NCI-H2196 (cell line): Measurements from ENCODE around the gene TTC28.
"Not testable (repeated sequence)": the region's sequence is repeated elsewhere in the genome, so short reads cannot be mapped to it uniquely, and the experiment has no call there.

Experiments used
- DNase-seq: peaks from one replicate; lab custom pipeline; 2025; ENCODE audit not compliant: unreplicated experiment; lab: John Stamatoyannopoulos, UW

Gene TTC28

GRCh38 chr22:28112548-28113043, 567.0 kb downstream of the TTC28 start:
- DNase-seq = no peak

DNA sequence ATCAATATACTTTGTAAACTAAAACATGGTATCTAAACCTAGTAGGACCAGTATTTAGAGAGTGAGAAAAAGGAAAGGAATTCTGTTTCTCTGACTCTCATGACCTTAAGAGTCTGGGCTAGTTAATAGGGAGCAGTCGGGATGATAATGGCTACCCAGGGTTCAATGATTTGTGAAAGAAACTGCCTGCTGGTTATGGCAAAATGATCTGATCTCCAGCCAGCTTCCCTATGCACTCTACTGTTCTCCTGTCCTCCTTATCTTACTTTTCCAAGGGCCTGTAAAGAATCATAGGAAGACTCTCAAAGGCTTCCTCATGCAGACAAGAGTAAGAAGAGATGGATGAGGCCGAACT, 567.5 kb downstream of the TTC28 start:
- no peak for DNase-seq

GRCh38 chr22:28111501-28112189, 568.0 kb downstream of the TTC28 start:
- DNase-seq = no peak

DNA sequence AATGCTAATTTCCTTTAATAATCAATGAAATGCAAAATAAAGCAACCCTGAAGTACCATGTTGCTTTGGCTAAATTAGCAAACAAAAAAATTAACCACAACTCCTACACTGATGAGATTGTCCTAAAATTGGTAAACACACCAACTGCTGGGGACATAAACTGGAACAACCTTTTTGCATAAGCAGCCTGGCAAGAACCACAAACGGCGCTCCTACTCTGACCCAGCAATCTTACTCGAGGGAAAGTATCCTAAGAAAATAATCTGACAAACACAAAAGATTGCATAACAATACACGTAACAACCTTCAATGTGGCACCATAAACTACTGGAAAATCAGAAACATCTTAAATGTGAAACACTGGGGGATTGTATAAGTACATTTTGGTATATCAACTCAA, 570.8 kb downstream of the TTC28 start:
- no peak for DNase-seq

GRCh38 chr22:28106617-28107016, 573.0 kb downstream of the TTC28 start:
- no peak for DNase-seq

GRCh38 chr22:28105988-28106387, 573.7 kb downstream of the TTC28 start:
- DNase-seq = no peak

- DNase-seq = no peak
Measured at GRCh38 chr22:28105413-28105812, 574.2 kb downstream of the TTC28 start.

DNA sequence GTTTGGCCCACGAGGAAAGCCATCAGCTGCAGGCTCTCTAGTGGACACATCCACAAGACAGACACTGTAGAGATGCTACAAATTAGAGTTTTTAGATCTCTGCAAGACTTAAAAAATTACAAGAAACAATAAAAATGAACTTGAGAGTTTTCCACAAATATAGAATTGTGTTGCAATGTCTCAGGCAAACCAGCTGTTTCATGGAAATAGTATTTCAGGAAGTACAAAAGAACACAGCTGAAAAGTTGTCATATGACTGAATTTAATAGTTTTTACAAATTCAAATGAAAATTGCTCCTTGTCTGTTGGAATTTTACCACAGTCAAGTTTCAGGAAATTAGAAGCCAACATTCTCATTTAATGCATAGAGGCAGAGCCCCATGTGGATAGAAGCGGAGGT, 576.0 kb downstream of the TTC28 start:
- no peak for DNase-seq

GRCh38 chr22:28102151-28102812, 577.4 kb downstream of the TTC28 start:
- DNase-seq = no peak

- no peak for DNase-seq
Measured at GRCh38 chr22:28097627-28098026, 582.0 kb downstream of the TTC28 start.

- DNase-seq = no peak
Measured at GRCh38 chr22:28096161-28096560, 583.5 kb downstream of the TTC28 start.

DNA sequence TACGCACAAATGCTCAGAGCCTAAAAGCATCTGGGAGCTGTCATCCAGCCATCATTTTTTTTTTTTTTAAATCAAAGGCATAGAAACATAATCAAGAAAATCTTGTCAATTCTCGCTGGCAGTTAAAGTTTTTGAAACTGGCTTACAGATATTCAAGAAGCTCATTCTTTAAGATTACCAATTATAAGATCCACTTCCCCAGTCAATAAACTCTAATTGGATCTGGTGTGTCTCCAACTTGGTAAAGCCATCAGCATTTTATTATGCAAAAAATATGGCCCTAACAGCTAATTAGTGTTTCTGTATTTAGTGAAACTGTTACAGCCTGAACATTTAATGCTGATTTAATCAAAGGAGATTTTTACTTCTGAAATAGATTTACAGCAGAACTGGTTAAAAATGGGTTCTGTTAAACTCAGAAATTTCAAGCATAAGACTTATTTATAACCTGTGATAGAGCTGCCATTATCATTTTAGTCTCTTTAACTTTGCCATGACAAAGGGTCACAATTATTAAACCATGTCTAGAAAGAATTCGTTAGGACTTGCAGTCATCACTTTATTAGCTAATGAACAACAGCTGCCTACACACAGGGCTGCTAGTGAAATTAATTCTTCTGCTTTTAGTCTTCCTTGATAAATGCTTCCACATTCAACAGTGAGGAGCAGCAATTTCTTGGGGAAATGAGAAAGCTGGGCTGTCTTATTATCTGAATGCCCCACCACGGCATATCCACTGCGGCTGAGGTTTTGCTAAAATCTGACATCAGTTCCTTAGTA, 584.1 kb downstream of the TTC28 start:
- DNase-seq = no peak

DNA sequence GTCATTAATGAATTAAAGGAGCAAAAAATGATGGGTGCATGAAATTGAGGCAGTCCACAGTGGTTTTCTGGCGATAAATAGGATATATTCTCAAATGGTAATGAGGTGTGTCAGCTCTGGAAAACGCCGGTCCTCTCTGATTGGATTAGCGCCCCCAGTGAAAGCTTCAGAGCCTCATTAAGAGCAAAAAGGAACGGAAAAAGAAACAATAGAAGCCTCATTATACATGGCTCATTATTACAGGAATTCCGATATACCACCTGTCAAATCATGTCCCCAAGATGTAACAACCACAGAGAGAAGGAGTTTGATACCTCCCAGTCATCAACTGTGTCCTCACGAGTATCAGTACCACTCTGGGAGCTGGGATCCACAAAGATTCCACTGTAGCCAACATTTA, 584.9 kb downstream of the TTC28 start:
- no peak for DNase-seq

DNA sequence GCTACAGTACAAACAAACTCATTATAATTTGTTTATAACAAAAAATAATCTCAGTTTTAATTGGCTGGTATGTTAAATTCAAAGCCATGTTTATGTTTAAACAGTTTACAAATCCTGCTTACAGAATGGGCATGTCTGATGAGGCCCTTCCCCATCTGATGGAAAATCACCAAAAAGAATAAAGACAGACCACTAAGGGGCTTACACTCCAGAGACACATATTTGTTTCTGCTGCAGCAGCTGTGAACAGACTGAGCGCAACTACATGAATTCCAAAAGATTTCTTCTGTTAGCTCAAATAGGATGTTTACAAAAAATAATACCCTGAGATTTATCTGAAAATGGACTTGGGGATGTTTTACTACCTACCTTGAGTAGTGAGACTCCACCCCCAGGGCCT, 585.9 kb downstream of the TTC28 start:
- DNase-seq = no peak

DNA sequence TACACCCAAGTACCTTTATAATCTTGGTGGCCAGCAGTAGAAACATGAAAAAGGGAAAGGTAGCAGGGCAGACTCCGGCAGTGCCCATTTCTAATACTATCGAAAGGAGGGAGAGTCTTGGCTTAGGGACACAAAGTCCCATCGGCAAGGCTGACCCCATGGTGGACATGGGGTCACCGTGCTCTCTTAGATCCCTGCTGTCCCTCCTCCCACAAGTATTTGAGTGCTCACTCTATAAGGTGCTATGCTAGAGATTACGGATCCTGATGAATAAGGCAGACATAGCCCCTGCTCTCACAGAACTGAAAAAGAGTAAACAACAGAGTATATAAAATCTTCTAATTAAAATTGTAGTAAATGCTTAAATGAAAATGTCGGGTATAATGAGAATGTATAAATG, 588.2 kb downstream of the TTC28 start:
- DNase-seq = no peak

DNA sequence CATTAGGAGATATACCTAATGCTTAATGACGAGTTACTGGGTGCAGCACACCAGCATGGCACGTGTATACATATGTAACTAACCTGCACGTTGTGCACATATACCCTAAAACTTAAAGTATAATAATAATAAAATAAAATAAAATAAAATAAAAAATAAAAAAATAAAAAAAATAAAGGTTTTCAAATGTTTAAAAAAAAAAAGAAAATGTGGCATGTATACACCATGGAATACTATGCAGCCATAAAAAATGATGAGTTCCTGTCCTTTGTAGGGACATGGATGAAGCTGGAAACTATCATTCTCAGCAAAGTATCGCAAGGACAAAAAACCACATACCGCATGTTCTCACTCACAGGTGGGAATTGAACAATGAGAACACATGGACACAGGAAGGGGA, 590.1 kb downstream of the TTC28 start:
- not testable (repeated sequence) for DNase-seq

DNA sequence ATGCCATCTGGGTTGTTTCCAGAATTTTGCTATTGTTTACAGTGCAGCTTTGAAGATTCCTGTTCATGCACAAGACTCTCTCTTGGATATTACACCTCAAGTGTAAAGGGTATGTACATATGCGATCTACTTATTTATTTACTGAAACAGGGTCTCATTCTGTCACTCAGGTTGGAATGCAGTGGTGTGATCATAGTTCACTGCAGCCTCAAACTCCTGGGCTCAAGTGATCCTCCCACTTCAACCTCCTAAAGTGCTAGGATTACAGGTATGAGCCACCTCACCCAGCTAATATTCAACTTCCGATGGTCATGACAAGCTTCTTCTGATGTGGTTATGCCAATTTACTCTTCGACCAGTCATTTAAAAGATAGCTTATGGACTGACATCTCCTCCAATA, 602.5 kb downstream of the TTC28 start:
- DNase-seq = no peak

DNA sequence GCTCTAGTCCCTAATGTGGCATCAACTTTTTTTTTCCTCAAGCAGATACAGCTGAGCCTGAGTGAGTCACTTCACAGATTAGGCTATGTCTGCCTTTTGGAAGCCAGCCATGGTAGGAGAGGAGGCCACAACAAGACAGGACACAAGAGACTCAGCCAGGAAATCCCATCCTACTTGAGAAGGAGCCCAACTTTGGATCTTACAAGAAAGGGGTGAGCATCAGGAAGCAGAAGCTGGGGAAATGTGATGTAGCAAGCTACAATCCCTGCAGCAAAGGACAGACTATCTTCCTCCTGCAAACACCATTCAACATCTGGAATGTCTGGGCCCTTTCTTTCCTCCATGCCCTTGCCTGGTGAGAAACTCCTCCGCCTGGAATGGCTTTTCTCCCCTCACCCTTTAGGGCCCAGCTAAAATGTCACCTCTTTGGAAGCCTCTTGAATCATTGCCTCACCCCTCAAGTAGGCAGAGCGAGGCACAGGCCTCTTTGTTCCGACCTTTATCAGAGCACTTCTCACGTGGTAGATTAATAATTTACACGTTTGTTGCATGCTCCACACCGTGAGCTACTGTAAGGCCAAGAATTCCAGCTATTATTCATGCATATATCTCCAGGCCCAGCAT, 604.2 kb downstream of the TTC28 start:
- DNase-seq = no peak

DNA sequence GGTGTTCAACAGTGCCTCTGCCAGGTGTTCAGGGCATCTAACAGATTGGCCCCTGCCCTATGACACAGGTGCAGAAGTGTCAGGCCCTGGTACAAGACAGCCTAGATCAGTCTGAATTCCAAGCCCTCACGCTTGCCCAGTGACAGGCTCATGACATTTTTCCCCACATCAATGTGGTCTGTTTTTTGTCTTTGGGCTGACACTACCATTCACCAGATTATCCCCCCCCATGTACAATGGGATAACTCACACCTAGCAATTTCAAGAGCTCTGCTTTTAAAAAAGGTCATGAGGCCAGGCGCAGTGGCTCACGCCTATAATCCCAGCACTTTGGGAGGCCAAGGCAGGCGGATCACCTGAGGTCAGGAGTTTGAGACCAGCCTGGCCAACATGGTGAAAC, 605.1 kb downstream of the TTC28 start:
- no peak for DNase-seq

DNA sequence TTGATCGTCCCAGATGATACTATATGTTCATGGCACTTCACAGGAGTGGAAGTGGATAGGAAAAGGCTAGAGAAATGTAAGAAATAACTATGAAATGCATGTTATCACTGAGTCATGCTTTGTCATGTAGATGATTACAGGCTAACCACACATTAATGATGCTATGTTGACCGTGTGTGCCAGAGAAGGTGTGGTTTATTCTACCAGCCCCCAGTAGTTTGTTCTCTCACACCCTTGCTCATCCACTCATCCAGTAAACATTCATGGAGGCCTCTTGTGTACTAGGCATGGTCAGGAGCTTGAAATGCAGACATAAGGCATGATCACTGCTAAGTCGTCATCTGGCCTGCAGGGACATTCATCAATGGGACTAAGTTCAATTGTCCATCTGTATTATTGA, 607.6 kb downstream of the TTC28 start:
- no peak for DNase-seq

DNA sequence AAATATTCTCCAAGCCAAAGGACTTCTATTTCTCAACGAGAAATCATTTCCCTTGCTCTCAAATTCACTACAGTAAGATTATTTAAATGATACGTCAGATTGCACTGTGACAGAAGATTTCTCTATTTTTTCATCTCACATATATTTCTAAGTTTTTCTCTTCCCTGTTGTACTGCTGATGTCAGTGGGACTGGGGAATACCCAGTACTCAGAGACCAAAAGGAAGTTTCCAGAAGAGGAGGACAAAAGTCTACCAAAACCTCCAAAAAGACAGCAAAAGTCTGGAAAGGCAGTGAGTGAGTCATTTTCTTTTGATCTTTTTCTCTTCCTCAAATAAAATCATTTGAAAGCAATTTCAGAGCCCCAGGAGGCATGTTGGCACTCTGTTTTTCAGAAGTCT, 610.8 kb downstream of the TTC28 start:
- no peak for DNase-seq

- DNase-seq = no peak
Measured at GRCh38 chr22:28064920-28065319, 614.7 kb downstream of the TTC28 start.
